Activated B cell treated with CpG ODN at 0.5 μM for 24 hours (primary cell): Measurements from ENCODE around the gene CNOT6L. TPM values are rescaled to one million over a fixed set of nuclear protein-coding genes. Genes with fewer than 3 reads are reported as not detected.

Experiments
- ATAC-seq: fragments of 200-7000 bp; cut with Tn5 transposase; one replicate; pipeline ENCODE4 v1.10.0; 2021; ENCODE audit warnings: low read depth, mild to moderate bottlenecking, moderate library complexity
- CTCF ChIA-PET: fragments of 350-600 bp; sonication (Branson Sonifier 250); formaldehyde crosslinking; loops from one replicate; lab custom pipeline; 2021; ENCODE audit warnings: antibody characterized with exemption; lab: Charles Lee
- POLR2A ChIA-PET: fragments of 350-600 bp; sonication (Branson Sonifier 250); formaldehyde crosslinking; loops from one replicate; lab custom pipeline; 2021; ENCODE audit warnings: antibody characterized with exemption; lab: Charles Lee
- DNase-seq: peaks from one replicate; pipeline ENCODE4 v3.0.0; 2022
- H3K27ac Mint-ChIP-seq: one replicate; pipeline ENCODE4 v1.8.0; 2020; ENCODE audit warnings: mixed read lengths
- H3K27me3 Mint-ChIP-seq: one replicate; pipeline ENCODE4 v1.8.0; 2021; ENCODE audit warnings: mixed read lengths
- H3K36me3 Mint-ChIP-seq: one replicate; pipeline ENCODE4 v1.8.0; 2021; ENCODE audit warnings: low read depth, mixed read lengths
- H3K4me1 Mint-ChIP-seq: one replicate; pipeline ENCODE4 v1.8.0; 2021; ENCODE audit warnings: mixed read lengths
- H3K4me3 Mint-ChIP-seq: one replicate; pipeline ENCODE4 v1.8.0; 2020; ENCODE audit warnings: mild to moderate bottlenecking, mixed read lengths
- H3K9me3 Mint-ChIP-seq: one replicate; pipeline ENCODE4 v1.8.0; 2020; ENCODE audit warnings: mixed read lengths
- intact Hi-C: fragments of 100-400 bp; cut with micrococcal nuclease; formaldehyde crosslinking; loops from one replicate; pipeline ENCODE4 v1.15.1; 2024
- total RNA-seq: library from RNA; stranded (reverse); gene quantifications from 2 replicates; pipeline ENCODE4 v1.2.3, GENCODE V29; 2022
- TF ChIP-seq, protein P1 (sequence below): fragments of 200-600 bp; IDR thresholded peaks from one replicate; pipeline ENCODE4 v1.8.0; 2022; ENCODE audit warnings: antibody characterized with exemption, mild to moderate bottlenecking

The CNOT6L gene
- total RNA-seq, 1 donor from 2014 or later = 75.3 TPM

DNA sequence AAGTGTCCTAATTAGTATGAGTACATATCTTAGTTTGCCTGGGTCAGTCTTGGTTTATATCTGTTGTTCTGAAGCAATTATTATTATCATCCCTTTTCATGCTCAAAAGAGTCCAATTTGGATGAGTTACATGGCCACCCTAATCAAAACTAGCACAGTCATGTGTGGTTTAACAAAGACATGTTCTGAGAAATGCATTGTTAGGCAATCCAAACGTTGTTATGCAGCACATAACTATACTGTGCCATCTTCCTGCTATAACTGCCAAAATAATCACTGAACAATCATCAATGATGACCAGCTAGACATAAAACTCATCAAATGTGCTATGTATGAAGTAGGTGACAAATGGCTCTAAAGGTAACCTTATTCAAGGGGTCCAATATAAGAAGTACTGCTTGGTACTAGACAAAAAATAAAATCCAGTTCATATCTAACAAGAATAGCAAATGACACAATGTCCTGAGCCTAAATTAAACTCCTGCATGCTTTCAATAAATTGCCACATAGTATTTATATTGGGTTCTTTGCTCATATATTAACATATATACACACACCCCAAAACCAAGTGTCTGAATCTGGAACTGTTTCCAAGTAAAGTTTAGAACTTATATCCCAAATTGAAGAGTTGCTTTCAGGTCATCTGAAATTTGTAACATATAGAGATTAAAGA, 41.9 kb downstream of the CNOT6L start:
- DNase-seq (no peak), ATAC-seq (no peak)
- no peak overlapping the region for H3K27ac Mint-ChIP-seq
- intact Hi-C loops = no loop called here
- peaks cover 2% of the 10 kb centered on the region for H3K9me3 Mint-ChIP-seq
- peaks cover 32% of the 10 kb centered on the region for H3K36me3 Mint-ChIP-seq
- CTCF ChIA-PET = no interaction called here
- H3K4me1 Mint-ChIP-seq = peaks cover 31% of the 10 kb centered on the region
- TF ChIP-seq, protein P1, sequence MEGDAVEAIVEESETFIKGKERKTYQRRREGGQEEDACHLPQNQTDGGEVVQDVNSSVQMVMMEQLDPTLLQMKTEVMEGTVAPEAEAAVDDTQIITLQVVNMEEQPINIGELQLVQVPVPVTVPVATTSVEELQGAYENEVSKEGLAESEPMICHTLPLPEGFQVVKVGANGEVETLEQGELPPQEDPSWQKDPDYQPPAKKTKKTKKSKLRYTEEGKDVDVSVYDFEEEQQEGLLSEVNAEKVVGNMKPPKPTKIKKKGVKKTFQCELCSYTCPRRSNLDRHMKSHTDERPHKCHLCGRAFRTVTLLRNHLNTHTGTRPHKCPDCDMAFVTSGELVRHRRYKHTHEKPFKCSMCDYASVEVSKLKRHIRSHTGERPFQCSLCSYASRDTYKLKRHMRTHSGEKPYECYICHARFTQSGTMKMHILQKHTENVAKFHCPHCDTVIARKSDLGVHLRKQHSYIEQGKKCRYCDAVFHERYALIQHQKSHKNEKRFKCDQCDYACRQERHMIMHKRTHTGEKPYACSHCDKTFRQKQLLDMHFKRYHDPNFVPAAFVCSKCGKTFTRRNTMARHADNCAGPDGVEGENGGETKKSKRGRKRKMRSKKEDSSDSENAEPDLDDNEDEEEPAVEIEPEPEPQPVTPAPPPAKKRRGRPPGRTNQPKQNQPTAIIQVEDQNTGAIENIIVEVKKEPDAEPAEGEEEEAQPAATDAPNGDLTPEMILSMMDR = no peak
- POLR2A ChIA-PET = no interaction called here
- no peaks in the 10 kb centered on the region for H3K27me3 Mint-ChIP-seq
- no peak overlapping the region for H3K4me3 Mint-ChIP-seq

DNA sequence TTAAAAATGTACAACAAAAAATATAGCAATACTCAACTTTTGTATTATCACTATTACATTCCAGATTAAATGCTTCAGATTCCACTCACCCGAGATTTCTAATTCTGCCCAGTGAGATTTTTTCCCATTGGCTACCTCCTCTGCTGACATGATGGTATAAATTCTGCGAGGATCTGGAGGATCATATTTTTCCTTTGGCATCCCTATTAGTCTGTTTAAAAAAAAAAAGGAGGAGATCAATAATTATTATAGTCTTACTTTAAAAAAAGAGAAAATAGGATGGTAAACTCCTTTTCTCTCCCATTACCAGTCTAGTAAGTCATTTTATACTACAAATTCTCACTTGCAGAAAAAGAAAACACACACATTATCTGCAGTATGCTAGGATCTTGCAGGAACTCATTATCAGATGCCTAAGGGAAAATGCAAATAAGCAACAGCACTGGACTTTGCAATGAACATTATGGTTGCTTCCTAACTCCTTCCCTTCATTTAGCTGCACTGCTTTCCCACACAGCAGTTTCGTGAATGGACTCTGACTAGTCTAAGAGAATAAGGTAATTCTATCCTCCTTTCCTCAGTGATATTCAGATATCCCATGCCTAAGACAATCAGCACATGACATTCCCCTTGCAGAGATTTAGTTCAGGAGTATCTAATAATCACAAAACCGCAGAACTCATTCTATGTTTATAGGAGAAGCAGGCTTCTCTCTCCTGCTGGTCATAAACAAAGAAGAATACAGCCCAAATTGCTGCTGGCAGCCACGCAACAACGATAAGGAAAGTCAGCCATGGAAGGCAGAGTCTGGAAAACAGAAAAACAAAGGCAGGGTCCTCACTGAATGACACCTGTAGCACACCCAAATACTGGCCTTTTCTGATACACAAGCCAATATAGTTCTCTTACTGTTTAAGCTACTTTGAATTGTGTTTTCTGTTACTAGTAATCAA, 42.7 kb downstream of the CNOT6L start:
- Mint-ChIP-seq H3K4me3 (no peak overlapping the region), H3K4me1 (peaks cover 24% of the 10 kb centered on the region), H3K27ac (peak overlapping the region; percentile 38), H3K9me3 (peaks cover 2% of the 10 kb centered on the region), H3K36me3 (peaks cover 40% of the 10 kb centered on the region), H3K27me3 (no peaks in the 10 kb centered on the region)
- TF ChIP-seq, protein P1 = no peak
- DNase-seq (no peak), ATAC-seq (no peak)
- ChIA-PET POLR2A (no interaction called here), CTCF (no interaction called here)
- intact Hi-C loops = no loop called here

DNA sequence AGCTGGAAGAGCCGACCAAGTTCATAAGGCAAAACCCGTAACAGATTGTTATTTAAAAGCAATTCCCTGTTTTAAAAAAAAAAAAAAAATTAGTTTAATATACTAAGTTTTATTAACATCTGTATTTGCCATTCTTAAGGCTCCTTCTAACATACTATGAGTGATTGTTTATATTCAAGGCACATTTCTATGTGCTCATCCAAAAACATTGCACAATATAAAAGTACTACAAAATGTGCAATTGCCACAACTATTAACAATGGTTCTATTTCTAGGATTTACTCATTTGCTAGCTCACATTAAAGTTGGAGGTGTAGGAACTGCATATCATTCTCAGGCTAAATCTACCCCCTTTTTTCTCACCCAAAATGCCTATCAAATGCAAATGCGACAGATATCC, 46.1 kb downstream of the CNOT6L start:
- TF ChIP-seq, protein P1 = no peak
- CTCF ChIA-PET = no interaction called here
- Mint-ChIP-seq H3K36me3 (peaks cover 66% of the 10 kb centered on the region), H3K27ac (no peak overlapping the region), H3K4me3 (no peak overlapping the region), H3K27me3 (no peaks in the 10 kb centered on the region), H3K4me1 (peaks cover 15% of the 10 kb centered on the region), H3K9me3 (peaks cover 2% of the 10 kb centered on the region)
- ATAC-seq (no peak), DNase-seq (no peak)
- POLR2A ChIA-PET = interaction anchor here (0.7 kb wide), 1 partner anchor 32 kb away, joined by 3 read pairs; no protein-coding TSS in a partner anchor
- intact Hi-C loops = no loop called here

DNA sequence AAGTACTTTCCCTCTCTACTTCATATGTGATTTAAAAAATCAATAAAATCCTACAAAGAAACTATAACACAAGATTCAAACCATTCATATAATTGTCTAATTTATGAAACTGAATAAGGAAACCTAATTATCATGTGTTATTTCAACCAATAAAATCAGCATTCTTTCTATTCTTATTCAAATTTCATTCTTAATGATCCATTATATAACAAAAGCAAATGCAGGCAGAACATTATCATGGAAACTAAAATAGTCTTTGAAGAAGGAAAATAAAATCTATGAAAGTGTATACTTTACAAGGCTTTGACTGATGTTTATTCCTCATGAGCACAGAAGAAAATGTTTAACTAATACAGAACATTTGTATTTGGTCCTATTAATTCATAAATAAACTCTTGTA, 47.6 kb downstream of the CNOT6L start:
- intact Hi-C loops = no loop called here
- H3K27me3 Mint-ChIP-seq = no peaks in the 10 kb centered on the region
- no peak overlapping the region for H3K4me3 Mint-ChIP-seq
- H3K9me3 Mint-ChIP-seq = peaks cover 2% of the 10 kb centered on the region
- ATAC-seq (no peak), DNase-seq (no peak)
- H3K27ac Mint-ChIP-seq = no peak overlapping the region
- peaks cover 74% of the 10 kb centered on the region for H3K36me3 Mint-ChIP-seq
- TF ChIP-seq, protein P1 = no peak
- H3K4me1 Mint-ChIP-seq = peaks cover 3% of the 10 kb centered on the region
- ChIA-PET CTCF (no interaction called here), POLR2A (interaction anchor here (1.2 kb wide), 1 partner anchor 47 kb away, joined by 3 read pairs; the partner anchor contains the start of gene CNOT6L)

DNA sequence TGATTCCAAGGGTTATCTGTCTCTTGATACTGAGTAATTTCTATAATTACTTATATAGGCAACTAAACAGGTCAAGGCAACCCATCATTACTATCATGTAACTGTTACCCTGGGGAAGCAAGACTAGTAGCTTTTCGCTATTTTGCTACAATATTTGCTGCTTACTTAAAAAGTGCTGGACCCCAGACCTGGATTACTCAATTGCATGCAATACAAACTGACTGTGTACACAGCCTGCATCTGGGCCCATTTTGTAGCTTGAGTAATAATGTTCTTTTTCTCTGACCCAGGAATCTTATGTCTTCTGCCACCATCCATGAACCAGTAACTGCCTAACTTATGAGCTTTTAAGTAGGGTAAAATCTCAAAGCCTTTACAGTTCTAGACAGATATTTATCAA, 53.4 kb downstream of the CNOT6L start:
- CTCF ChIA-PET = no interaction called here
- no peak for ATAC-seq
- TF ChIP-seq, protein P1 = no peak
- no peak overlapping the region for H3K4me3 Mint-ChIP-seq
- no peak overlapping the region for H3K27ac Mint-ChIP-seq
- peaks cover 1% of the 10 kb centered on the region for H3K4me1 Mint-ChIP-seq
- H3K27me3 Mint-ChIP-seq = no peaks in the 10 kb centered on the region
- POLR2A ChIA-PET = interaction anchor here (0.6 kb wide), 1 partner anchor 16 kb away, joined by 3 read pairs; no protein-coding TSS in a partner anchor
- DNase-seq = no peak
- intact Hi-C loops = no loop called here
- H3K9me3 Mint-ChIP-seq = peaks cover 16% of the 10 kb centered on the region
- H3K36me3 Mint-ChIP-seq = peaks cover 72% of the 10 kb centered on the region
